ENCODE data around the gene FBXL16. TPM values are rescaled to one million over a fixed set of nuclear protein-coding genes. Genes with fewer than 3 reads are reported as not detected.
A peak's percentile ranks its signal among the peaks of the same experiment; 100 is the strongest.
"Not testable (repeated sequence)": the region's sequence is repeated elsewhere in the genome, so short reads cannot be mapped to it uniquely, and the experiment has no call there.

Gene FBXL16, protein sequence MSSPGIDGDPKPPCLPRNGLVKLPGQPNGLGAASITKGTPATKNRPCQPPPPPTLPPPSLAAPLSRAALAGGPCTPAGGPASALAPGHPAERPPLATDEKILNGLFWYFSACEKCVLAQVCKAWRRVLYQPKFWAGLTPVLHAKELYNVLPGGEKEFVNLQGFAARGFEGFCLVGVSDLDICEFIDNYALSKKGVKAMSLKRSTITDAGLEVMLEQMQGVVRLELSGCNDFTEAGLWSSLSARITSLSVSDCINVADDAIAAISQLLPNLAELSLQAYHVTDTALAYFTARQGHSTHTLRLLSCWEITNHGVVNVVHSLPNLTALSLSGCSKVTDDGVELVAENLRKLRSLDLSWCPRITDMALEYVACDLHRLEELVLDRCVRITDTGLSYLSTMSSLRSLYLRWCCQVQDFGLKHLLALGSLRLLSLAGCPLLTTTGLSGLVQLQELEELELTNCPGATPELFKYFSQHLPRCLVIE
- 0.64 TPM for polyA plus RNA-seq (2012; ENCODE audit: missing spikeins)

- FAIRE-seq = no peak
- TF ChIP-seq TAF1 (IDR thresholded peaks at IDR 0.05; ENCODE audit: borderline replicate concordance, low read depth, low read length) (no peak), POLR2AphosphoS5 (IDR thresholded peaks at IDR 0.05; ENCODE audit: low read depth, low read length) (no peak), POLR2A (IDR thresholded peaks at IDR 0.05; ENCODE audit: low read depth, low read length) (no peak)
- DNase-seq (ENCODE audit: insufficient read length) = no peak
Observed at GRCh38 chr16:705431-706188, at the start of gene FBXL16. TSS of gene FBXL16 (minus strand) at chr16:705801. CDS start at chr16:697405, 8,396 bp downstream.

GRCh38 chr16:754656-755055 is 49.1 kb upstream of the FBXL16 start:
- DNase-seq (ENCODE audit: insufficient read length) (no peak), FAIRE-seq (no peak)
- TF ChIP-seq TAF1 (IDR thresholded peaks at IDR 0.05; ENCODE audit: borderline replicate concordance, low read depth, low read length) (no peak), POLR2A (IDR thresholded peaks at IDR 0.05; ENCODE audit: low read depth, low read length) (no peak), POLR2AphosphoS5 (IDR thresholded peaks at IDR 0.05; ENCODE audit: low read depth, low read length) (no peak)

DNA sequence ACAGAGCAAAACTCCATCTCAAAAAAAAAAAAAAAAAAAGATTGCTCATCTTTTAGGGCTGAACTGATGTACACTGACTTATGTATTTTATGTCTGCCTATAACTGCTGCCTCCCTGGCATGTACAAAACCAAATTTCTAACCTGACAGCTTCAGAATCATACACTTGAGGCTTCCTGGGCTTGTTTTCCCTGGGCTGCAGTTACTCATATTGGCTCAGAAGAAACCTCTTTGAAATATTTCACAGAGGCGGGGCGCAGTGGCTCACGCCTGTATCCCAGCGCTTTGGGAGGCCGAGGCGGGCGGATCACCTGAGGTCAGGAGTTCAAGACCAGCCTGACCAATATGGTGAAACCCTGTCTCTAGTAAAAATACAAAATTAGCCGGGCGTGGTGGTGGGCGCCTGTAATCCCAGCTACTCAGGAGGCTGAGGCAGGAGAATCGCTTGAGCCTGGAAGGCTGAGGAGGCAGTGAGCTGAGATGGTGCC is 48.6 kb upstream of the FBXL16 start:
- DNase-seq (ENCODE audit: insufficient read length); FAIRE-seq: not testable (repeated sequence)

DNA sequence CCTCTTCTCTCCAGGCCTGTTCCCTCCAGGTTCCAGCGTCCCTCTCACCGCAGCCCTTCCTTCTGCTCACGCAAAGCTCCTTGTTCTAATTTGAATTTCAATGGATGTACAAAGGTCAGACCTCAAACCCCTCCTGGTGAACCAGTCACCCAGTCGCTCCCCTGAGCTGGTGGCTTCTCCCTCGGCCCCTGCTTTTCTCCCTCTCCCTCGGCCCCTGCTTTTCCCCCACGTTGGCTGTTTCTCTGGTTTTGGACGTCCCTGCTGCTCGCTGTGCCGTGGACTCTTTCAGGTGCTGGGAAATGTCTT is 46.4 kb upstream of the FBXL16 start:
- FAIRE-seq (no peak), DNase-seq (ENCODE audit: insufficient read length) (no peak)
- no peak for TF ChIP-seq POLR2A (IDR thresholded peaks at IDR 0.05; ENCODE audit: low read depth, low read length)
- no peak for TF ChIP-seq POLR2AphosphoS5 (IDR thresholded peaks at IDR 0.05; ENCODE audit: low read depth, low read length)
- TF ChIP-seq TAF1 (IDR thresholded peaks at IDR 0.05; ENCODE audit: borderline replicate concordance, low read depth, low read length) = no peak

- TF ChIP-seq TAF1 (IDR thresholded peaks at IDR 0.05; ENCODE audit: borderline replicate concordance, low read depth, low read length) (no peak), POLR2A (IDR thresholded peaks at IDR 0.05; ENCODE audit: low read depth, low read length) (no peak), POLR2AphosphoS5 (IDR thresholded peaks at IDR 0.05; ENCODE audit: low read depth, low read length) (no peak)
- no peak for FAIRE-seq
- DNase-seq (ENCODE audit: insufficient read length) = no peak
Observed at GRCh38 chr16:751152-752006, 45.8 kb upstream of the FBXL16 start.

DNA sequence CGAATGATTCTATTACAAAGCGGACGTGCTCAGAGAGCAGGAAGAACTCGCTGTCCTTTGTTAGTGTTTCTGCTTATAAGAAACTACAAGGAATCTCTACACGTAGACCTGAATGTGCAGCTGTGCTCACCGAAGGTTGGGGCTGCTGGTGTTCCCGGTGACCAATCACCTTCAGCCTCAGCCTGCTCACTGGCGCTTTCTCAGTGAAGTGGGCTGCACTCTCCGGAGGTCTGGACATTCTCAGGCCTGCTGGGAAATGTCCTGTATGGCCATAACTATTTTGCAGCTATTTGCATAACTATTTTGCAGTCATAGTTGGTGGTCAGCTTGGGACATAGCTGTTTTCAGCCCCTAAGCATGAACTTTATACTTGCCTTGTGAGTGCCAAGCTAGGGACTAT is 44.9 kb upstream of the FBXL16 start:
- FAIRE-seq (no peak), DNase-seq (ENCODE audit: insufficient read length) (no peak)
- TF ChIP-seq TAF1 (IDR thresholded peaks at IDR 0.05; ENCODE audit: borderline replicate concordance, low read depth, low read length) = no peak
- TF ChIP-seq POLR2A (IDR thresholded peaks at IDR 0.05; ENCODE audit: low read depth, low read length) = no peak
- no peak for TF ChIP-seq POLR2AphosphoS5 (IDR thresholded peaks at IDR 0.05; ENCODE audit: low read depth, low read length)

GRCh38 chr16:749010-749409 is 43.4 kb upstream of the FBXL16 start:
- no peak for FAIRE-seq
- TF ChIP-seq POLR2AphosphoS5 (IDR thresholded peaks at IDR 0.05; ENCODE audit: low read depth, low read length) (no peak), TAF1 (IDR thresholded peaks at IDR 0.05; ENCODE audit: borderline replicate concordance, low read depth, low read length) (no peak), POLR2A (IDR thresholded peaks at IDR 0.05; ENCODE audit: low read depth, low read length) (no peak)
- no peak for DNase-seq (ENCODE audit: insufficient read length)

- DNase-seq (ENCODE audit: insufficient read length) (no peak), FAIRE-seq (no peak)
- no peak for TF ChIP-seq POLR2A (IDR thresholded peaks at IDR 0.05; ENCODE audit: low read depth, low read length)
- TF ChIP-seq POLR2AphosphoS5 (IDR thresholded peaks at IDR 0.05; ENCODE audit: low read depth, low read length) = no peak
- no peak for TF ChIP-seq TAF1 (IDR thresholded peaks at IDR 0.05; ENCODE audit: borderline replicate concordance, low read depth, low read length)
Observed at GRCh38 chr16:747978-748746, 42.6 kb upstream of the FBXL16 start.

GRCh38 chr16:746637-747036 is 41.0 kb upstream of the FBXL16 start:
- no peak for DNase-seq (ENCODE audit: insufficient read length)
- no peak for TF ChIP-seq POLR2A (IDR thresholded peaks at IDR 0.05; ENCODE audit: low read depth, low read length)
- FAIRE-seq = no peak

DNA sequence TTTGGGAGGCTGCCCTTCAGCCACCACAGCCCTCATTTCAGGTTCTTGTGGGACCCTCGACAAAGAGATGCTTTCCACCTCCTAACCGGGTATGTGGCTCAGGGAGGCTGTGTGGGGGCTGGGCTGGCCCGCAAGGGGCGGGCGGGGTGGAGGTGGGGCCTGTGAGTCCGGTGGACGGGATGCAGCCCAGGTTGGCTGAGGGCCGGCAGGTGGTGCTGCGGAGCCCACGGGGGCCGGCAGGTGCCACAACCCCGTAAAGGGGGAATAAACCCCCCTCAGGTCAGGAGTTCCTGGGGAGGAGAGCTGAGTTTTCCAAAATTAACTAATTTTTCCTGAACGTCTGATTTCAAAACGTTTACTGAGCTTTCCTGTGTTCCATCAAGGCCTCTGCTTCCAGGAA is 40.1 kb upstream of the FBXL16 start:
- TF ChIP-seq POLR2A (IDR thresholded peaks at IDR 0.05; ENCODE audit: low read depth, low read length) (no peak), POLR2AphosphoS5 (IDR thresholded peaks at IDR 0.05; ENCODE audit: low read depth, low read length) (no peak), TAF1 (IDR thresholded peaks at IDR 0.05; ENCODE audit: borderline replicate concordance, low read depth, low read length) (no peak)
- DNase-seq (ENCODE audit: insufficient read length) = peak; percentile 61
- no peak for FAIRE-seq
